Spleen (tissue), 13 donors: Measurements from ENCODE around the gene CSAG3. TPM values are rescaled to one million over a fixed set of nuclear protein-coding genes. Genes with fewer than 3 reads are reported as not detected.
"Not testable (repeated sequence)": the region's sequence is repeated elsewhere in the genome, so short reads cannot be mapped to it uniquely, and the experiment has no call there.

Source experiments
- DNase-seq: peaks from one replicate; pipeline ENCODE4 v3.0.0-alpha.2; 2020
- H3K27ac ChIP-seq, 8 donors: fragments of 200-600 bp; sonication (generic) in 7 of 8; 1 replicate in 4 of 8; 2 replicates in 4 of 8; pipeline versions ENCODE4 v1.5.0 to v1.8.0; 2016 to 2021; ENCODE audit warnings: inconsistent platforms in 4 of 8, mild to moderate bottlenecking in 4 of 8, moderate library complexity in 1 of 8
- H3K27me3 ChIP-seq, 7 donors: fragments of 200-600 bp; sonication (generic) in 6 of 7; replicated peaks in 1 of 7; 1 replicate in 4 of 7; 2 replicates in 3 of 7; pipeline versions ENCODE4 v1.5.0 to v1.8.0; 2016 to 2021; ENCODE audit warnings: inconsistent platforms in 3 of 7, mild to moderate bottlenecking in 1 of 7
- H3K36me3 ChIP-seq, 6 donors: fragments of 200-600 bp; sonication (generic) in 5 of 6; 1 replicate in 4 of 6; 2 replicates in 2 of 6; pipeline versions ENCODE4 v1.5.0 to v1.8.0; 2016 to 2021; ENCODE audit warnings: inconsistent platforms in 2 of 6
- H3K4me1 ChIP-seq, 6 donors: fragments of 200-600 bp; sonication (generic) in 5 of 6; 1 replicate in 3 of 6; 2 replicates in 3 of 6; pipeline versions ENCODE4 v1.5.0 to v1.8.0; 2016 to 2021; ENCODE audit warnings: inconsistent platforms in 3 of 6
- H3K4me3 ChIP-seq, 8 donors: fragments of 200-600 bp; sonication (generic) in 7 of 8; 1 replicate in 4 of 8; 2 replicates in 4 of 8; pipeline versions ENCODE4 v1.5.0 to v1.8.0; 2016 to 2021; ENCODE audit warnings: inconsistent platforms in 4 of 8, mild to moderate bottlenecking in 4 of 8, moderate library complexity in 2 of 8
- H3K9me3 ChIP-seq, 8 donors: fragments of 200-600 bp; sonication (generic) in 7 of 8; 1 replicate in 4 of 8; 2 replicates in 4 of 8; pipeline versions ENCODE4 v1.5.0 to v1.8.0; 2016 to 2021; ENCODE audit warnings: inconsistent platforms in 4 of 8
- POLR2A ChIP-seq, 3 donors: fragments of 450-650 bp; IDR thresholded peaks; one replicate each; pipeline ENCODE4 v1.5.1; 2017; ENCODE audit warnings: antibody characterized with exemption in 3 of 3, mild to moderate bottlenecking in 1 of 3
- POLR2AphosphoS5 ChIP-seq, 3 donors: sonication (generic); formaldehyde crosslinking; IDR thresholded peaks; one replicate each; pipeline ENCODE4 v1.5.1; 2017; ENCODE audit warnings: antibody characterized with exemption in 3 of 3
- WGBS, 5 donors: extraction: QIAGEN DNeasy Blood & Tissue Kit in 3 of 5; methylation state at CpG; one replicate each; pipeline versions ENCODE4 v1.1.5 to v1.1.7; 2013 to 2018; 5-methylcytosine and 5-hydroxymethylcytosine counted together
- intact Hi-C: fragments of 100-400 bp; cut with DNase I; formaldehyde crosslinking; loops from one replicate; pipeline ENCODE4 v1.15.0; 2023; ENCODE audit warnings: low total_unique reads
- long read RNA-seq, 2 donors: transcript quantifications; one replicate each; lab custom pipeline, GENCODE V29; 2026
- polyA plus RNA-seq, 3 donors: library from polyadenylated mRNA; stranded (reverse); fragments of 200-250 nt; gene quantifications; one replicate each; pipeline ENCODE4 v1.2.1, GENCODE V29; 2013
- total RNA-seq, 7 donors: library from RNA; depleted of rRNA in 3 of 7; stranded (reverse); fragments of >200 nt in 3 of 7; fragmentation: NEBNext Ultra II Directional in 4 of 7; extraction: Animal tissue kit (Norgen Biotek cat#: 25700) in 4 of 7; gene quantifications; one replicate each; pipeline versions ENCODE4 v1.1.0 to v1.2.1, GENCODE V29; 2016 to 2021
- TF ChIP-seq, protein P1 (sequence below), 11 experiments: fragments of 200-600 bp in 7 of 11; fragments of 450-650 bp in 4 of 11; sonication (generic) in 4 of 11; IDR thresholded peaks in 8 of 11; conservative IDR thresholded peaks in 3 of 11; 1 replicate in 7 of 11; 2 replicates in 4 of 11; pipeline versions ENCODE4 v1.4.0 to v1.8.0; 2016 to 2021; ENCODE audit warnings: antibody characterized with exemption in 11 of 11, inconsistent platforms in 4 of 11, mild to moderate bottlenecking in 1 of 11
- donor health status: healthy with polysubstance abuse.
- donor health status: DM: no; HTN: no; CAD: no; lungs with moderate emphysema.
- donor health status: DM: no; HTN: no; CAD: no.
- donor health status: Bipolar disorder and iron deficiency.
- donor health status: healthy.
- donor health status: DM: no; HTN: no; CAD: no.
- donor health status: DM: yes; HTN: yes; CAD: no.

The CSAG3 gene
- total RNA-seq (1 to 10 TPM in 1 of 7 donors, under 1 TPM in 1, not detected in 5; 0.37 to 2.6 TPM), polyA plus RNA-seq (1 to 10 TPM in 1 of 3 donors, under 1 TPM in 2; 0.61 to 1.3 (median 0.76) TPM)
- long read RNA-seq, donor 1 = 0 reads
- long read RNA-seq, donor 2 = 0 reads

- DNase-seq, H3K36me3 ChIP-seq, intact Hi-C loops, H3K9me3 ChIP-seq, H3K27ac ChIP-seq, H3K4me1 ChIP-seq, H3K27me3 ChIP-seq, H3K4me3 ChIP-seq: not testable (repeated sequence)
- WGBS, 5 donors = no CpG with 5 or more reads among the region's 2 CpGs
Measured at GRCh38 chrX:152758918-152759317, at the start of gene CSAG3. CSAG3 (plus strand) TSS chrX:152759218.

GRCh38 chrX:152713195-152713594, 45.8 kb upstream of the CSAG3 start:
- H3K9me3 ChIP-seq, H3K4me1 ChIP-seq, DNase-seq, H3K27me3 ChIP-seq, H3K36me3 ChIP-seq, H3K27ac ChIP-seq, intact Hi-C loops, H3K4me3 ChIP-seq: not testable (repeated sequence)
- WGBS, 5 donors = no CpG with 5 or more reads among the region's 5 CpGs

GRCh38 chrX:152713815-152714787, 44.9 kb upstream of the CSAG3 start, which contains the start of gene MAGEA2B:
MAGEA2B (plus strand) TSS chrX:152714628; CDS start chrX:152717107, 2,479 bp downstream.
- H3K4me1 ChIP-seq, H3K4me3 ChIP-seq, H3K27ac ChIP-seq, H3K36me3 ChIP-seq, DNase-seq, intact Hi-C loops, H3K27me3 ChIP-seq, H3K9me3 ChIP-seq: not testable (repeated sequence)
- WGBS, 5 donors = no CpG with 5 or more reads among the region's 35 CpGs

GRCh38 chrX:152725409-152725808, 33.6 kb upstream of the CSAG3 start:
- WGBS, 5 donors = 61 to 90% (median 75%) methylated on average over 4 to 7 of the region's 7 CpGs
- H3K4me3 ChIP-seq = no peak overlapping the region
- no peaks in the 10 kb centered on the region for H3K9me3 ChIP-seq
- TF ChIP-seq, protein P1, sequence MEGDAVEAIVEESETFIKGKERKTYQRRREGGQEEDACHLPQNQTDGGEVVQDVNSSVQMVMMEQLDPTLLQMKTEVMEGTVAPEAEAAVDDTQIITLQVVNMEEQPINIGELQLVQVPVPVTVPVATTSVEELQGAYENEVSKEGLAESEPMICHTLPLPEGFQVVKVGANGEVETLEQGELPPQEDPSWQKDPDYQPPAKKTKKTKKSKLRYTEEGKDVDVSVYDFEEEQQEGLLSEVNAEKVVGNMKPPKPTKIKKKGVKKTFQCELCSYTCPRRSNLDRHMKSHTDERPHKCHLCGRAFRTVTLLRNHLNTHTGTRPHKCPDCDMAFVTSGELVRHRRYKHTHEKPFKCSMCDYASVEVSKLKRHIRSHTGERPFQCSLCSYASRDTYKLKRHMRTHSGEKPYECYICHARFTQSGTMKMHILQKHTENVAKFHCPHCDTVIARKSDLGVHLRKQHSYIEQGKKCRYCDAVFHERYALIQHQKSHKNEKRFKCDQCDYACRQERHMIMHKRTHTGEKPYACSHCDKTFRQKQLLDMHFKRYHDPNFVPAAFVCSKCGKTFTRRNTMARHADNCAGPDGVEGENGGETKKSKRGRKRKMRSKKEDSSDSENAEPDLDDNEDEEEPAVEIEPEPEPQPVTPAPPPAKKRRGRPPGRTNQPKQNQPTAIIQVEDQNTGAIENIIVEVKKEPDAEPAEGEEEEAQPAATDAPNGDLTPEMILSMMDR (IDR thresholded peaks at IDR 0.05 in 8 of 11, conservative IDR thresholded peaks at IDR 0.05 in 3 of 11) = no peak
- TF ChIP-seq POLR2A (IDR thresholded peaks at IDR 0.05) (no peak), POLR2AphosphoS5 (IDR thresholded peaks at IDR 0.05) (no peak)
- peak; percentile 24 for DNase-seq
- H3K27ac ChIP-seq = no peak overlapping the region
- intact Hi-C loops = no loop called here
- H3K27me3 ChIP-seq = no peaks in the 10 kb centered on the region
- no peaks in the 10 kb centered on the region for H3K4me1 ChIP-seq
- H3K36me3 ChIP-seq = no peaks in the 10 kb centered on the region

DNA sequence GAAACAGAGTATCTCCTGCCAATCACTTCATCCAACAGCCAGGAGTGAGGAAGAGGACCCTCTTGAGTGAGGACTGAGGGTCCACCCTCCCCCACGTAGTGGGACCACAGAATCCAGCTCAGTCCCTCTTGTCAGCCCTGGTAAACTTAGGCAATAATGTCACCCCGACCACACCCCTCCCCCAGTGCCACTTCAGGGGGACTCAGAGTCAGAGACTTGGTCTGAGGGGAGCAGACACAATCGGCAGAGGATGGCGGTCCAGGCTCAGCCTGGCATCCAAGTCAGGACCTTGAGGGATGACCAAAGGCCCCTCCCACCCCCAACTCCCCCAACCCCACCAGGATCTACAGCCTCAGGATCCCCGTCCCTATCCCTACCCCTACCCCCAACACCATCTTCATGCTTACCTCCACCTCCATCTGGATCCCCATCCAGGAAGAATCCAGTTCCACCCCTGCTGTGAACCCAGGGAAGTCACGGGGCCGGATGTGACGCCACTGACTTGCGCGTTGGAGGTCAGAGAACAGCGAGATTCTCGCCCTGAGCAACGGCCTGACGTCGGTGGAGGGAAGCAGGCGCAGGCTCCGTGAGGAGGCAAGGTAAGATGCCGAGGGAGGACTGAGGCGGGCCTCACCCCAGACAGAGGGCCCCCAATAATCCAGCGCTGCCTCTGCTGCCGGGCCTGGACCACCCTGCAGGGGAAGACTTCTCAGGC, 25.6 kb upstream of the CSAG3 start, which contains the start of the genes CSAG1 and MAGEA12:
TSS of gene CSAG1 (minus strand) at position 461 of the 715 bp plus-strand sequence. CDS start 1,261 bp downstream, outside the sequence.
TSS of gene MAGEA12 (plus strand) at position 497 of the 715 bp plus-strand sequence. CDS start 2,405 bp downstream, outside the sequence.
- no peak within 1 kb of the TSS for H3K27ac ChIP-seq
- no peaks in the 10 kb centered on the region for H3K9me3 ChIP-seq
- H3K36me3 ChIP-seq = no peaks in the 10 kb centered on the region
- intact Hi-C loops = no loop called here
- TF ChIP-seq, protein P1 (IDR thresholded peaks at IDR 0.05 in 8 of 11, conservative IDR thresholded peaks at IDR 0.05 in 3 of 11) = no peak
- TF ChIP-seq POLR2A (IDR thresholded peaks at IDR 0.05) = no peak
- TF ChIP-seq POLR2AphosphoS5 (IDR thresholded peaks at IDR 0.05) = no peak
- no peaks in the 10 kb centered on the region for H3K4me1 ChIP-seq
- H3K4me3 ChIP-seq = no peak within 1 kb of the TSS
- no peaks in the 10 kb centered on the region for H3K27me3 ChIP-seq
- peak; percentile 62 for DNase-seq
- WGBS, 5 donors = 85 to 96% (median 90%) methylated on average over 5 to 19 of the region's 21 CpGs

DNA sequence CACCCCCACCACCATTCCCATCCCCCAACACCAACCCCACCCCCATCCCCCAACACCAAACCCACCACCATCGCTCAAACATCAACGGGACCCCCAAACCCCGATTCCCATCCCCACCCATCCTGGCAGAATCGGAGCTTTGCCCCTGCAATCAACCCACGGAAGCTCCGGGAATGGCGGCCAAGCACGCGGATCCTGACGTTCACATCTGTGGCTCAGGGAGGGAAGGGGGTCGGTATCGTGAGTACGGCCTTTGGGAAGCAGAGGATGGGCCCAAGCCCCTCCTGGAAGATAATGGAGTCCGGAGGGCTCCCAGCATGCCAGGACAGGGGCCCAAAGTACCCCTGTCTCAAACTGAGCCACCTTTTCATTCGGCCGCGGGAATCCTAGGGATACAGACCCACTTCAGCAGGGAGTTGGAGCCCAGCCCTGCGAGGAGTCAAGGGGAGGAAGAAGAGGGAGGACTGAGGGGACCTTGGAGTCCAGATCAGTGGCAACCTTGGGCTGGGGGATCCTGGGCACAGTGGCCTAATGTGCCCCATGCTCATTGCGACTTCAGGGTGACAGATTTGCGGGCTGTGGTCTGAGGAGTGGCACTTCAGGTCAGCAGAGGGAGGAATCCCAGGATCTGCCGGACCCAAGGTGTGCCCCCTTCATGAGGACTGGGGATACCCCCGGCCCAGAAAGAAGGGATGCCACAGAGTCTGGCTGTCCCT, 24.7 kb upstream of the CSAG3 start:
- WGBS, 5 donors = 88 to 97% (median 91%) methylated on average over 19 to 22 of the region's 22 CpGs; no CpG with 5 or more reads in 1 of the 5 donors
- intact Hi-C loops = not testable (repeated sequence)

More for the DNA sequence above, 24.7 kb upstream of the CSAG3 start:
- not testable (repeated sequence) for H3K36me3 ChIP-seq, H3K27ac ChIP-seq, H3K27me3 ChIP-seq, H3K4me1 ChIP-seq, H3K4me3 ChIP-seq, H3K9me3 ChIP-seq
- DNase-seq = peak; percentile 36
